Tibial artery (tissue), 4 donors: ENCODE results near the gene CNN2.

Source experiments
- DNase-seq, 2 donors: peaks; one replicate each; pipeline ENCODE4 v3.0.0-alpha.2; 2019
- H3K27ac ChIP-seq, 2 donors: fragments of 200-600 bp; sonication (generic) in 1 of 2; 1 replicate in 1 of 2; 2 replicates in 1 of 2; pipeline ENCODE4 v1.5.1; 2018 to 2019; ENCODE audit warnings: mild to moderate bottlenecking in 1 of 2
- H3K27me3 ChIP-seq, 2 donors: fragments of 200-600 bp; sonication (generic) in 1 of 2; one replicate each; pipeline versions ENCODE4 v1.5.1 to v1.6.0; 2016 to 2019
- H3K36me3 ChIP-seq, 3 donors: fragments of 200-600 bp; sonication (generic) in 2 of 3; one replicate each; pipeline ENCODE4 v1.5.1; 2016 to 2019; ENCODE audit warnings: mild to moderate bottlenecking in 2 of 3
- H3K4me1 ChIP-seq, 4 donors: fragments of 200-600 bp; sonication (generic) in 2 of 4; 1 replicate in 3 of 4; 2 replicates in 1 of 4; pipeline ENCODE4 v1.5.1; 2016 to 2019
- H3K4me3 ChIP-seq, 2 donors: fragments of 200-600 bp; sonication (generic) in 1 of 2; 1 replicate in 1 of 2; 2 replicates in 1 of 2; pipeline ENCODE4 v1.5.1; 2018 to 2019; ENCODE audit warnings: mild to moderate bottlenecking in 2 of 2
- H3K9me3 ChIP-seq, 3 donors: fragments of 200-600 bp; sonication (generic) in 1 of 3; one replicate each; pipeline ENCODE4 v1.5.1; 2016 to 2019
- intact Hi-C: fragments of 100-400 bp; cut with DNase I; formaldehyde crosslinking; loops from one replicate; pipeline ENCODE4 v1.15.0; 2023; ENCODE audit warnings: low total_unique reads
- TF ChIP-seq, protein P1 (sequence below), 2 experiments: fragments of 200-600 bp in 1 of 2; fragments of 450-650 bp in 1 of 2; IDR thresholded peaks; one replicate each; pipeline ENCODE4 v1.5.1; 2017 to 2019; ENCODE audit warnings: antibody characterized with exemption in 2 of 2, mild to moderate bottlenecking in 1 of 2, moderate library complexity in 1 of 2

The CNN2 gene

DNA sequence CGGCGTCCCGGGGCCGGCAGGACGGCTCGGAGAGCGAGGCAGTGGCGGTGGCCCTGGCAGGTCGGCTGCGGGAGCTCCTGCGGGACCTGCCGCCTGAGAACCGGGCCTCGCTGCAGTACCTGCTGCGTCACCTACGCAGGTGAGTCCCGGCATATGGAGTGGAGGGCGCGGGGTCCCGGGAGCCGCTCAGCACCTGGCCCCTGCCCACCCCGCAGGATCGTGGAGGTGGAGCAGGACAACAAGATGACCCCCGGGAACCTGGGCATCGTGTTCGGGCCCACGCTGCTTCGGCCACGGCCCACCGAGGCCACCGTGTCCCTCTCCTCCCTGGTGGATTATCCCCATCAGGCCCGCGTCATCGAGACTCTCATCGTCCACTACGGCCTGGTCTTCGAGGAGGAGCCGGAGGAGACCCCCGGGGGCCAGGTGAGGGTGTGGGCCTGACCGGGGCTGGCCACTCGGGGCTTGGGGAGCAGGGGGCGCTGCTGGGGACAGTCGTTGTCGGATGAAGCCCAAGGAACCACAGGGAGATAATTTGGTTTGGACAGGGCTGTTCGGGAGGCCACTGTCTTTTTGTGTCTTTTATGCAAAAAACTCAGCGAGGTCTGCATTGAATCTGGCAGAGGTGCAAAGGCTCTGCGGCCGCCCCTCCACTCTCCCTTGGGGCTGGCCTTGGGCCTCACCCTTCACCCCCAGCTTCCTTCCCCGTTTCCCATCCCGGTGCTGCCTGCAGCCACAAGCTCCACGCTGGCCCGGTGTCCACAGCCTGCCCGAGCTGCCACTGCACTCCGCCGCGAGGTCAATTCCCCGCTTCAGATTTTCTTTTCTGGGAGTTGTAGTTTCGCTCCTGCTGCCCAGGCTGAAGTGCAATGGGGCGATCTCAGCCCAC is 56.8 kb downstream of the CNN2 start:
- intact Hi-C loops = no loop called here
- DNase-seq = no peak
- Histone ChIP-seq H3K4me3 (no peak overlapping the region), H3K4me1 (peaks cover 0 to 21% (median 5%) of the 10 kb centered on the region in 4 donors), H3K9me3 (no peaks in the 10 kb centered on the region), H3K27me3 (peaks cover 0 to 19% of the 10 kb centered on the region in 2 donors), H3K27ac (no peak overlapping the region), H3K36me3 (peaks cover 7 to 18% (median 12%) of the 10 kb centered on the region in 3 donors)
- TF ChIP-seq, protein P1, sequence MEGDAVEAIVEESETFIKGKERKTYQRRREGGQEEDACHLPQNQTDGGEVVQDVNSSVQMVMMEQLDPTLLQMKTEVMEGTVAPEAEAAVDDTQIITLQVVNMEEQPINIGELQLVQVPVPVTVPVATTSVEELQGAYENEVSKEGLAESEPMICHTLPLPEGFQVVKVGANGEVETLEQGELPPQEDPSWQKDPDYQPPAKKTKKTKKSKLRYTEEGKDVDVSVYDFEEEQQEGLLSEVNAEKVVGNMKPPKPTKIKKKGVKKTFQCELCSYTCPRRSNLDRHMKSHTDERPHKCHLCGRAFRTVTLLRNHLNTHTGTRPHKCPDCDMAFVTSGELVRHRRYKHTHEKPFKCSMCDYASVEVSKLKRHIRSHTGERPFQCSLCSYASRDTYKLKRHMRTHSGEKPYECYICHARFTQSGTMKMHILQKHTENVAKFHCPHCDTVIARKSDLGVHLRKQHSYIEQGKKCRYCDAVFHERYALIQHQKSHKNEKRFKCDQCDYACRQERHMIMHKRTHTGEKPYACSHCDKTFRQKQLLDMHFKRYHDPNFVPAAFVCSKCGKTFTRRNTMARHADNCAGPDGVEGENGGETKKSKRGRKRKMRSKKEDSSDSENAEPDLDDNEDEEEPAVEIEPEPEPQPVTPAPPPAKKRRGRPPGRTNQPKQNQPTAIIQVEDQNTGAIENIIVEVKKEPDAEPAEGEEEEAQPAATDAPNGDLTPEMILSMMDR (IDR thresholded peaks at IDR 0.05) = no peak

DNA sequence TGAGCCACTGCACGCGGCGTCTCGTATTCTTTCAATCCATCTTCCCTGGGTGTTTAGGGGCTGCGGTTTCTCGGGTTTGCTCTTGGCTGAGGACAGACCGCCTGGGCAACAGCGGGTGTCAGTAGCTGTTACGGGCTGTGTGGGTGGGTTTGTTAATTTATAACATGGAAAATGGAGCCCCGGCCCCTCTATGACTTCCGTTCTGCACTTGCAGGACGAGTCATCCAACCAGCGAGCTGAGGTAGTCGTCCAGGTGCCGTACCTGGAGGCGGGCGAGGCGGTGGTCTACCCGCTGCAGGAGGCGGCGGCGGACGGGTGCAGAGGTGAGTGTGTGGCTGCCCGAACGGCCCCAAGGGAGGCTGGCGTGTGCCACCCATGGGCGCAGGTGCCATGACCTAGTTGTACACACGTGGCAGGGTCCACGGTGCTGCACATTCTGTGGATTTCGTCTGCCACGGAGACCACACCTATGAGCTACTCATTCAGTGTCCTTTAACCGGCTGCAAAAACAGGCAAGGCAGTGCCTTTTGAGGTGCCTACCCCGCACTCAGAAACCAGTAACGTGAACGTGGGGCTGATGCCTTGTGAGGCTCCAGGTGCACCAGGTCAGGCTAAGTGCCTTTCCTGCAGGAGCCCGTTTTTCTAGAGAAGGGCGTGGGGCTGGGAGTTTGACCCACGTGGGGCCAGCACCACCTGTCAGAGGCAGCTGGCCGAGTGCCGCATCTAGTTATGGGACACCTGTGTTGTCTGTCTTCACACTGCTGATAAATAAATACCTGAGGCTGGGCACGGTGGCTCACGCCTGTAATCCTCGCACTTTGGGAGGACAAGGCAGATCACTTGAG is 57.8 kb downstream of the CNN2 start:
- H3K27me3 ChIP-seq = peaks cover 0 to 19% of the 10 kb centered on the region in 2 donors
- H3K4me1 ChIP-seq = peaks cover 0 to 24% (median 7%) of the 10 kb centered on the region in 4 donors
- H3K9me3 ChIP-seq = no peaks in the 10 kb centered on the region
- H3K36me3 ChIP-seq = peaks cover 17 to 29% (median 23%) of the 10 kb centered on the region in 3 donors
- TF ChIP-seq, protein P1 (IDR thresholded peaks at IDR 0.05) = no peak
- DNase-seq = peak in 1 of 2 donors; percentile 17
- intact Hi-C loops = no loop called here
- H3K27ac ChIP-seq = no peak overlapping the region
- H3K4me3 ChIP-seq = no peak overlapping the region

DNA sequence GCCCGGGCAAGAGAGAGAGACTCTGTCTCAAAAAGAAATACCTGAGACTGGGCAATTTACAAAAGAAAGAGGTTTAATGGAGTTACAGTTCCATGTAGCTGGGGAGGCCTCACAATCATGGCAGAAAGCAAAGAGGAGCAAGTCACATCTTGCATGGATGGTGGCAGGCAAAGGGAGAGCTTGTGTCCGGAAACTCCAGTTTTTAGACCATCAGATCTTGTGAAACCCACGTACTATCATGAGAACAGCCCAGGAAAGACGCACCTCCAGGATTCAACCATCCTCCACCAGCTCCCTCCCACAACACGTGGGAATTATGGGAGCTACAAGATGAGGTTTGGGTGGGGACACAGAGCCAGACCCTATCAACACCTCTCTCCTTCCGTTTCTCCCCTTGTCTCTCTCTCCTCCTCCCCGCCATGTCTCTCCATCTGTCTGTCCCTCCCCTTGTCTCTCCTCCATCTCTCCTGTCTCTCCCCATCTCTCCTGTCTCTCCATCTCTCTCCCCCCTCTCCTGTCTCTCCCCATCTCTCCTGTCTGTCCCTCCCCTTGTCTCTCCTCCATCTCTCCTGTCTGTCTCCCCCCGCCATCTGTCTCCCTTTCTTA is 58.7 kb downstream of the CNN2 start:
- no peak overlapping the region for H3K4me3 ChIP-seq
- peaks cover 0 to 19% of the 10 kb centered on the region in 2 donors for H3K27me3 ChIP-seq
- H3K4me1 ChIP-seq = peaks cover 0 to 24% (median 7%) of the 10 kb centered on the region in 4 donors
- TF ChIP-seq, protein P1 (IDR thresholded peaks at IDR 0.05) = no peak
- no peak for DNase-seq
- intact Hi-C loops = no loop called here
- no peak overlapping the region for H3K27ac ChIP-seq
- H3K36me3 ChIP-seq = peaks cover 21 to 38% (median 32%) of the 10 kb centered on the region in 3 donors
- no peaks in the 10 kb centered on the region for H3K9me3 ChIP-seq

DNA sequence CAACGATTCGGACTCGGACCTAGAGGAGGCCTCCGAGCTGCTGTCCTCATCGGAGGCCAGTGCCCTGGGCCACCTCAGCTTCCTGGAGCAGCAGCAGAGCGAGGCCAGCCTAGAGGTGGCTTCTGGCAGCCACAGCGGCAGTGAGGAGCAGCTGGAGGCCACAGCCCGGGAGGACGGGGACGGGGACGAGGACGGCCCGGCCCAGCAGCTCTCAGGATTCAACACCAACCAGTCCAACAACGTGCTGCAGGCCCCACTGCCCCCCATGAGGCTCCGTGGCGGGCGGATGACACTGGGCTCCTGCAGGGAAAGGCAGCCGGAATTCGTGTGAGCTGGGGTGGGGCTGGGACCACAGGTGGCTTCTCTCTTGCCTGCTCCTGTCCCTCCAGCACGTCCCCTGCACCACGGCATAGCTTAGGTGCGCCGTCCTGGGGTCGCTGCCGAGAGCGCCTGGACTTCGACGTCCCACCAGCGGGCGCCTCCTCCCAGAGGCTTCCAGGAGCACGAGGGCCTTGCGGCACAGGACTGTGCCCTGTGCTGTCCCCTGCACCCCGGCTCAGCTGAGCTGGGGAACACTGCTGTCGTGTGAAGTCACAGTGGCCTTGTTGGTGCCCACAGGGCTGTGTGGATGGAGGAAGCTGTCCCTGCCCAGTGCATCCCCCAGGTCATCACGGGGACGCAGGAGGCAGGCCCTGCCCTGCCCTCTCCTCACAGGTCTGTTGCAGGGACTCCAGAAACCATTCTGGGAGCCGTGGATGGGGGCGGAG is 59.5 kb downstream of the CNN2 start:
- Histone ChIP-seq H3K4me1 (peaks cover 0 to 24% (median 7%) of the 10 kb centered on the region in 4 donors), H3K27me3 (peaks cover 0 to 19% of the 10 kb centered on the region in 2 donors), H3K9me3 (no peaks in the 10 kb centered on the region), H3K4me3 (no peak overlapping the region), H3K27ac (no peak overlapping the region), H3K36me3 (peaks cover 24 to 45% (median 39%) of the 10 kb centered on the region in 3 donors)
- TF ChIP-seq, protein P1 (IDR thresholded peaks at IDR 0.05) = no peak
- DNase-seq = no peak
- intact Hi-C loops = no loop called here

DNA sequence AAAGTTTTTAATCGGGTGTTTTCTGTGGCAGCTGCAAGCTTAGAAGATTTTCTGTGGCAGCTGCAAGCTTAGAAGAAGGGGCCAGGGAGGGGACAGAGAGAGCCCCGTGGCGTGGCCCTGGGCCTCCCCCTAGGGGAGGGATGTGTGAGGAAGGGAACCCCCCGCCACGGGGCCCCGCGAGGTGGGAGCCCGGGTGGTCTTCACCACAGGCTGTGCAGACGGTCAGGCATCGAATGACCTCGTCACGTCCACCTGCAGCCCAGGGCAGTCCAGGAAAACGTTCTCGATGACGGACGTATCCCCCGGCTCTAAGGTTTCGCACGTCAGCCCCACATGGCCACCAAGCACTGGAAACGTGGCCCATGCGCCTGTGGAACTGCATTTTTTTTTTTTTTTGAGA is 60.2 kb downstream of the CNN2 start:
- H3K9me3 ChIP-seq = no peaks in the 10 kb centered on the region
- no peak overlapping the region for H3K27ac ChIP-seq
- intact Hi-C loops = no loop called here
- H3K36me3 ChIP-seq = peaks cover 32 to 53% (median 45%) of the 10 kb centered on the region in 3 donors
- peaks cover 0 to 19% of the 10 kb centered on the region in 2 donors for H3K27me3 ChIP-seq
- TF ChIP-seq, protein P1 (IDR thresholded peaks at IDR 0.05) = no peak
- H3K4me3 ChIP-seq = no peak overlapping the region
- H3K4me1 ChIP-seq = peaks cover 0 to 25% (median 7%) of the 10 kb centered on the region in 4 donors
- no peak for DNase-seq
